ENCODE measurements around the gene NUP214. TPM values are rescaled to one million over a fixed set of nuclear protein-coding genes. Genes with fewer than 3 reads are reported as not detected.

The NUP214 gene
- total RNA-seq, 4 donors from 2014 or later: 36.1 to 104 (median 69.6) TPM

GRCh38 chr9:131282688-131283422, 157.5 kb downstream of the NUP214 start:
- H3K4me1 ChIP-seq: peaks cover 14% of the 10 kb centered on the region
- no peak overlapping the region for H3K27ac ChIP-seq
- no peak for DNase-seq (ENCODE audit: low spot score in 2 of 2)
- H3K4me3 ChIP-seq: peak overlapping the region; percentile 32
- no peaks in the 10 kb centered on the region for H3K36me3 ChIP-seq
- no peaks in the 10 kb centered on the region for H3K9me3 ChIP-seq
- H3K27me3 ChIP-seq: peaks cover 32% of the 10 kb centered on the region
- 13% methylated on average over 4 of the region's 61 CpGs for WGBS
- TF ChIP-seq EP300 (IDR thresholded peaks at IDR 0.05) (no peak), POLR2A (IDR thresholded peaks at IDR 0.05) (no peak), POLR2AphosphoS5 (IDR thresholded peaks at IDR 0.05) (no peak)
- TF ChIP-seq, protein P1, sequence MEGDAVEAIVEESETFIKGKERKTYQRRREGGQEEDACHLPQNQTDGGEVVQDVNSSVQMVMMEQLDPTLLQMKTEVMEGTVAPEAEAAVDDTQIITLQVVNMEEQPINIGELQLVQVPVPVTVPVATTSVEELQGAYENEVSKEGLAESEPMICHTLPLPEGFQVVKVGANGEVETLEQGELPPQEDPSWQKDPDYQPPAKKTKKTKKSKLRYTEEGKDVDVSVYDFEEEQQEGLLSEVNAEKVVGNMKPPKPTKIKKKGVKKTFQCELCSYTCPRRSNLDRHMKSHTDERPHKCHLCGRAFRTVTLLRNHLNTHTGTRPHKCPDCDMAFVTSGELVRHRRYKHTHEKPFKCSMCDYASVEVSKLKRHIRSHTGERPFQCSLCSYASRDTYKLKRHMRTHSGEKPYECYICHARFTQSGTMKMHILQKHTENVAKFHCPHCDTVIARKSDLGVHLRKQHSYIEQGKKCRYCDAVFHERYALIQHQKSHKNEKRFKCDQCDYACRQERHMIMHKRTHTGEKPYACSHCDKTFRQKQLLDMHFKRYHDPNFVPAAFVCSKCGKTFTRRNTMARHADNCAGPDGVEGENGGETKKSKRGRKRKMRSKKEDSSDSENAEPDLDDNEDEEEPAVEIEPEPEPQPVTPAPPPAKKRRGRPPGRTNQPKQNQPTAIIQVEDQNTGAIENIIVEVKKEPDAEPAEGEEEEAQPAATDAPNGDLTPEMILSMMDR (IDR thresholded peaks at IDR 0.05): no peak

Other genes starting within 250 kb of the NUP214 start
- not detected for gene QRFP, start 228.8 kb upstream of the NUP214 start, total RNA-seq
- not detected for gene FIBCD1, start 186.3 kb upstream of the NUP214 start, total RNA-seq
- gene LAMC3, start 116.4 kb upstream of the NUP214 start, total RNA-seq: 10 to 100 TPM in 1 of 4 donors, 1 to 10 TPM in 3; 4.0 to 16.9 (median 5.2) TPM
- 10 to 100 TPM; 15.2 to 28.7 (median 21.0) TPM for gene AIF1L, start 29.1 kb upstream of the NUP214 start, total RNA-seq
- gene FAM78A, start 150.9 kb downstream of the NUP214 start, total RNA-seq: 1 to 10 TPM in 3 of 4 donors, under 1 TPM in 1; 0.81 to 2.0 (median 1.3) TPM
- 1 to 10 TPM in 1 of 4 donors, under 1 TPM in 3; 0.80 to 1.1 (median 0.92) TPM for gene PLPP7, start 164.1 kb downstream of the NUP214 start, total RNA-seq